HG03565 (cell line): ENCODE results near the gene PRSS57.
A peak's percentile ranks its signal among the peaks of the same experiment; 100 is the strongest.
"Not testable (repeated sequence)": the region's sequence is repeated elsewhere in the genome, so short reads cannot be mapped to it uniquely, and the experiment has no call there.

Experiments used
- ATAC-seq: cut with Tn5 transposase; IDR thresholded peaks from one replicate; pipeline ENCODE4 v1.9.1; 2021; ENCODE audit warnings: mild to moderate bottlenecking, moderate library complexity; ENCODE audit not compliant: unreplicated experiment

Gene PRSS57

DNA sequence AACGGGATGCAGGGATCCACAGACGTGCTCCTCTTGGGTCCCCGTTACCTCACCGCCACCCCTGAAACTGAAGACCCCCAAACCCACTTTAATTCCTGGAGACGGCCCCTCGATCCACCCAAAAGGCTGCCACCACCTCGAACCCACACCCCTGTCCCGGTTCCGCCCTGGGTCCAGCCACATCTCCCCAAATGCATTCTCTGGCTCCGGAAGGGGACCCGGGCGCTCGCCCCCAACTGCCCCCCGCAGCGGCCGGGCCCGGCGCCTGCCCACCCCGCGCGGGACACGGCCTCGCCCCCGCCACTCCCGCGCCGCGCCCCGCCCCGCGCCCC, 19.3 kb downstream of the PRSS57 start:
- ATAC-seq: no peak

DNA sequence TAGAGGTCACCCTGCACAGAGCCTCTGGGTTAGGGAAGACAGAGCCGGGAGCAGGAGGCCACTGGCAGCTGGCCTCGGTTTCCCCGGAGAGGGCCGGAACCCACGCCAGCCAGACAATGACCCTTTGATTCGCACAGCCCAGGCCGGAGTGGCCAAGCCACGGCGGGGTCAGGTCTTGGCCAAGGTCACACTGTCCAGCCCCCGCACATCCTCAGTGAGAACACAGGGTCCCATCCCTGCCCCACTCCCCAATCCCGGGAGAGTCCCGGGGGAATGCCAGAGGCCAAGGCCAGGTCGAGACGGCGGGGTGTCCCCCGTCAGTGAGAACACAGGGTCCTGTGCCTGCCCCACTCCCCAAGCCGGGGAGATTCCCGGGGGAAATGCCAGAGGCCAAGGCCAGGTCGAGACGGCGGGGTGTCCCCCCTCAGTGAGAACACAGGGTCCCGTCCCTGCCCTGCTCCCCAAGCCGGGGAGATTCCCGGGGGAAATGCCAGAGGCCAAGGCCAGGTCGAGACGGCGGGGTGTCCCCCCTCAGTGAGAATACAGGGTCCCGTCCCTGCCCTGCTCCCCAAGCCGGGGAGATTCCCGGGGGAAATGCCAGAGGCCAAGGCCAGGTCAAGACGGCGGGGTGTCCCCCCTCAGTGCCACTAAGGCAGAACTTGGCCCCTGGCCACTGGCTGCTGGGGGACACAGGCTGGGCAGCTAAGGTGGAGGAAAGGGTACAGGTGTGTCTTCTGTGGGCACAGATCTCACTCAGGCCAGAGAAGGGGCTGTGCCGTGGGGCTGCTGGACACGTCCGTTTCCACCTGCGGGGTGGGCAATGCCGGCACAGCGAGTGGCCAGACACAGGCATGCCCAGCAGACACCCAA, 20.7 kb downstream of the PRSS57 start:
- ATAC-seq: no peak

DNA sequence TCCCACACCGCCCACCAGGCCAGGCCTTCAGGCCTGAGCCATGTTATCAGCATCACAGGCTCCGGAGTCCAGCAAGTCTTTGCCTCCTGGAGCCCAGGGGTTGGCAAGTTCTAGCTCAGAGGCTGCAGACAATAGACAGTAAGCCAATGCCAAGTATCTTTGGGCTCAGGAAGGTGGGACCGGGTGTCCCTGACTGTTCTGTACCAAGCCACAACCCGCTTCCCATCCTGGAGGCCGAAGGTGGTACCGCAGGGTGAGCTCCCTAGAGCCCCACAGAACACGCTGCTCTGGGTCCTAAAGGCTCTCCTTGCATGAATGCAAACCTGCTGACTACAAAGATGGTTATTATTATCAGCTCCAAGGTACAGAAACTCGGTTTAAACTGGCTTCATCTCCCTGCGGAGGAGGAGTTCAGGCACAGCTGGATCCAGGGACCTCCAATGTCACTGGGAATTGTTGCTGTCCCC, 24.6 kb downstream of the PRSS57 start:
- ATAC-seq: no peak

DNA sequence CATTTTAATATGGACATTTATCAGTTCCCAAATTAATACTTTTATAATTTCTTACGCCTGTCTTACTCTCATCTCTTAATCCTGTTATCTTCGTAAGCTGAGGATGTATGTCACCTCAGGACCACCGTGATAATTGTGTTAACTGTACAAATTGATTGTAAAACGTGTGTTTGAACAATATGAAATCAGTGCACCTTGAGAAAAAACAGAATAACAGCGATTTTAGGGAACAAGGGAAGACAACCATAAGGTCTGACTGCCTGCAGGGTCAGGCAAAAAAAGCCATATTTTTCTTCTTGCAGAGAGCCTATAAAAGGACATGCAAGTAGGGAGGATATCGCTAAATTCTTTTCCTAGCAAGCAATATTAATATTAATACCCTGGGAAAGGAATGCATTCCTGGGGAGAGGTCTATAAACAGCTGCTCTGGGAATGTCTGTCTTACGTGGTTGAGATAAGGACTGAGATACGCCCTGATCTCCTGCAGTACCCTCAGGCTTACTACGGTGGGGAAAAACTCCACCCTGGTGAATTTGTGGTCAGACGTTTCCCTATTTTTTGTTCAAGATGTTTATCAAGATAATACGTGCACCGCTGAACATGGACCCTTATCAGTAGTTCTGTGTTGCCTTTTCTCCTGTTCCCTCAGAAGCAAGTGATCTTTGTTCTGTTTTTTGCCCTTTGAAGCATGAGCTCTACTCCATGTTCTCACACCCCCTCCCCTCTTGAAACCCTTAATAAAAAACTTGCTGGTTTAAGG, 26.4 kb downstream of the PRSS57 start:
- ATAC-seq: not testable (repeated sequence)

DNA sequence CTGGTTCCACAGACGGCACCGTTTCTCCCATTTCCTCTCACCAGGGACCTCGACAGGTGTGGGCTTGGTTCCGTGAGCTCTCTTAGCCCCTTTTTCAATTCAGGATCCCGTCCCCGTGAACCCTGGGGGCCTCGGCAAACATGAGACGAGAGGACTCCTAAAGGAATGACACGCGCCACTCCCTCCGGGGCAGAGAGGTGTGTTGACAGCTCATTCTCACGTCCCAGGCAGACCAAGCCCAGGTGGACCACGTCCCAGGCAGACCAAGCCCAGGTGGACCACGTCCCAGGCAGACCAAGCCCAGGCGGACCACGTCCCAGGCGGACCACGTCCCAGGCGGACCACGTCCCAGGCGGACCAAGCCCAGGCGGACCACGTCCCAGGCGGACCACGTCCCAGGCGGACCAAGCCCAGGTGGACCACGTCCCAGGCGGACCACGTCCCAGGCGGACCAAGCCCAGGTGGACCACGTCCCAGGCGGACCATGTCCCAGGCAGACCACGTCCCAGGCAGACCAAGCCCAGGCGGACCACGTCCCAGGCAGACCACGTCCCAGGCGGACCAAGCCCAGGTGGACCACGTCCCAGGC, 28.2 kb downstream of the PRSS57 start:
- not testable (repeated sequence) for ATAC-seq

DNA sequence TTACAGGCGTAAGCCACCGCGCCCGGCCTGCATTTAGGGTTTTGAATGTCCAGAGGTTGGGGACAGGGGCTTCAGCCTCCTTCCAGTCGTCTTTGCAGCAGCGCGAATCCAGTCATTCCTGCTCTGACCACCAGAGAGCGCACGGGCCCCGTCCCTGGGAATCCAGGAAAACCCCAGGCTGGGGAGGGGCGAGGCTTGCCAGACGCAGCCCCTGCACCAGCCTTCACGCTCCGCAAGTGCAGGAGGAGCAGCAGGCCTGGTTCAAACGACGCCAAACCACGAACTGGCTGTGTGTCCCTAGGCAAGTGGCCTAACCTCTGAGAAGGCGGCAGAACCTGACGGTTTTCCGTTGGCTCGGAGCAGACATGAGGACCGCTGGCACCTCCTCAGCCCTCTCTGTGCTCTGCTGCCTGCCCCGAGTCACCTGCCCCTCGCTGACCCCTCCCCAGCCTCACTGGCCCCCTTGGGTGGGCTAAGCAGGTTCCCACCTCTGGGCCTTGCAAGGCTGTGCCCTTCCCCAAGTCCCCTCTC, 30.3 kb downstream of the PRSS57 start:
- no peak for ATAC-seq

DNA sequence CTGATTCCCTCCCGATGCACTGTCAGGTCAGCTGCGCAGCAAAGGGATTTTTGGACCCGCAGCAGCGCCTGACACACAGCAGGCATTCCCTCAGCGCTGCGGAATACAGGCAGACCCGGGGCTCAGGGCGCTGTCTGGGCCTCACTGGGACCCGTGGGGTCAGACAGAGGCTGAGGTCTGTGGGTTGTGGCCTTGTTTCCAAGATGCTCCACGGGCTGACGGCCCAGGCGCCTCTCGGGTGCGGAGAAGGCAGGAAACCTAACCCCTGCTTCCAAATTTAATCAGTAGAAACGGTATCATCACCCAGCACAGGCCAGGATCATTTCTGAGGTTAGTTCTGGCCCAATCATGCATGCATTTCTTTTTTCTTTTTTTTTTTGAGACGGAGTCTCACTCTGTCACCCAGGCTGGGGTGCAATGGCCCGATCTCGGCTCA, 31.6 kb downstream of the PRSS57 start:
- no peak for ATAC-seq

DNA sequence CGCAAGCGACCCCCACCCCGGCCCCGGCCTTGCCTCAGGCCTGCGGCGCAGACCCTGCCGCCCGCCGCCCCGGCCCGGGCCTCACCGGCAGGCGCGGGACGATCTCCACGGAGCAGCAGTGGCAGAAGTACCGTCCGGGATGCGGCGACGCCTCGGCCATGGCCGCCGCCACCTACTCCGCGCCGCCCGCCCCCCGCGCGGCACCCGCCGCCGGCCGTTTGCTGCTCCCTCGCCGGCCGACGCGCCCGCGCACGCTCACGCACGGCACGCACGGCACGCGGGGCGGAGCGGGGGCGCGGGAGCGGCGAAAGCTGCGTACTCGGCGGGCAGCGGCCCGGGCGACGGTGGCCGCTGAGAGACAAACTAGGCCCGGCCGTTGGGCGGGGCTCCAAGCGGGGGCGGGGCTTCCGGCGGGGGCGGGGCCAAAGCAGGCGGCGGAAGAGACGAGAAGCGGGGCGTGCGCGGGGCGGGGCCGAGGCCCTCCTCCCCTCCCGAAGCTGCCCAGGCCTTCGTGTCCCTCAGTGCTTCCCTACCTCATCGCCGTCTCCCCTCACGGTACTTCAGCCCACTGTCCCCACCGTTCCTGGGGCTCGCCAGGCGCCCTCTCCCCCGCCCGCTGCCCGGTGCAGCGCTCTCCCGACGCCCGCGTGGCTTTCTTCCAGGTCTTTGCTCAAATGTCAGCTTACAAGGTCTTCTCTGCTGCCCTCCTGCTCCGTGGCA, 32.1 kb downstream of the PRSS57 start, which contains the start of gene RNF126:
RNF126 (minus strand) TSS at position 253 of the 720 bp plus-strand sequence; CDS start at position 160, 93 bp downstream.
- ATAC-seq: peak; percentile 36

DNA sequence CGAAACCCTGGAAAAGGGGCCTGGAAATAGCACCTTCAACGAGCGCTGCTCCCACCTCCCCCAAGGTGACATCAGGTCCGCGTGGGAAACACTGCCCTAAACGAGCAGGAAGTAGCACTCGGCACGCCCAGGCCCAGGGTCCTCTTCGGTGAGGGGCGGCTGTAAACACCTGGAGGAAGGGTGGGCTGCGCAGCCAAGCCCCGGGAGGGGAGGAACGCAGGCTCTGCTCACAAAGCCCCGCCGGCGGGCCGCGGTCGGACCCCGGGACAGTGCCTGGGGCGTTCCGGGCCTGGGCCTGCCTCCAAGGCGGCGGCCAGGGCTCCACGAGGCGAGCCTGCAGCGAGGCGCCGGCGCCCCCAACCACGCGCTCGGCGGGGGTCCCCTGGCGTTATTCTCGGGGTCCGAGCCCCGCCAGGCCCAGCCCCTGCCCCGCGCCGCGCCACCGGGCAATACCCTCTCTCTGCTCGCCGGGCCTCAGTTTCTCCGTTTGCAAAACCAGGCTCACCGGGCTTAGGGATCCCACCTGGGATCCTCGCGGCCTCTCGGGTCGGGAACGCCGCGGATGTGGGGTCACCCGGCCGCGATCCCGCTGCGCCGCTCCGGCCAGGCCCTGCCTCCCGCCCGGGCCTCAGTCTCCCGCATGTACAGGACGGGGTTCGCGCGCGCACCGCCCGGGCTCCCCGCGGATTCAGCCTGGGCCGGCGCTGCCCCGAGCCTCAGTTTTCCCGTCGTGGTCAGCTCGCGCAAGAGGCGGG, 32.9 kb downstream of the PRSS57 start:
- ATAC-seq: peak; percentile 11

DNA sequence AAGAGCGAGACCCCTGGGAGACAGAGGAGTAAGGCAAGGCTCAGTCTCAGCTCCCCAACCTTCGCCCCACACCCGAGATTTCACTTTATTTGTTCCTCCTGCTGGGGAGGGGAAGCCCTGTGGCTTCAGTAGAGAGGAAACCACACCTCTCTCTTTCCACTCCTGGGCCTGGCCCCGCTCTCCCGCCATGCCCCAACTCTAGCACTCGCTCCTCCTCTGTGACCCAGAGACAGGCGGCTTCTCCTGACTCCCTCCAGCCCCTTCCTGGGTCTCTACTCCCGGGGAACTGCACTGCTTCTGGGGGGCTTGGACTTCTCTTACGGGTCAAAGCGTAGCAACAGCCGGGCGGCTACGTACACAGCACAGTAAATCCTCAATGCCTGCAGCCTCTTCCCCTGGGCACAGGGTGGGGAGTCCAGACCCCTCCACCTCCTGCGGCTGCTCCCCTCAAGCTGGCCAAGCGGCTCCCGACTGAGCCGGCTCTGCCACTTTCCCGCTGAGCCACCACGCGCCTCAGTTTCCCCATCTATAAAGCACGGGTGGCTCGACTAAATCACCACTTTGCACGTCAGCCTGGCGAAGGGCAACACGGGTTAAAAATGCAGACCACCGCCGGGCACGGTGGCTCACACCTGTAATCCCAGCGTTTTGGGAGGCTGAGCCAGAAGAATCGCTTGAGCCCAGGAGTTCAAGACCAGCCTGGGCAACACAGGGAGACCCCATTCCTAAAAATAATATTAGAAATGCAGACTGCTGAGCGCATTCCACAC, 33.6 kb downstream of the PRSS57 start:
- ATAC-seq: no peak

DNA sequence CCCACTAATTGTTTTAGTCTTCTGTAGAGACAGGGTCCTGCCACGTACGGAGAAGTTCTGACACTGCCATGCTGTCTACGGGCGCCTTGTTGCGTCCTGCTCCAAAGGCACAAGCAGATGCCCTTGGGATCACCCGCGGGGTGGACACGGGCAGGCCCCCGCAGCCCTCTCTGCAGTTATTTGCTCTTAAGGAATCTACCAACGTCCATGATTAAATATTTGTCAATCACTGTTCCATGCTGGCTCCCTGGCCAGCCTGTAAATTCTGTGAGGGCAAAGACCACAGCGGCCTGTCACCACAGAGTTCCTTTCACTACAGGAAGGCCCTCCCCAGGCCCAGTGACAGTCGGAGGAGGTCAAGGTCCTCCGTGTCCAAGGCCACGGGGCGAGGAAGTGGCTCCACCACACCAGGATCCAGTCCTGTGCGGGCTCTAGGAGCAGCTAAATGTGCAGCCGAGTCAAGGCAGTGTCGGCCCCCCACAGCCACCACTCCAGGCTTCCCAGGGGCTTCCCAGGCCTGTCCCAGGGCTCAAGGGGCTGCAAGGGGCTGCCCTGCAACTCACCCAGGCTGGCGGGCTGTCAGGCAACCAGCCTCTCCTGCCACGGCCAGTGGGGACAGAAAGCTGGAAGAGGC, 34.3 kb downstream of the PRSS57 start:
- ATAC-seq: no peak

DNA sequence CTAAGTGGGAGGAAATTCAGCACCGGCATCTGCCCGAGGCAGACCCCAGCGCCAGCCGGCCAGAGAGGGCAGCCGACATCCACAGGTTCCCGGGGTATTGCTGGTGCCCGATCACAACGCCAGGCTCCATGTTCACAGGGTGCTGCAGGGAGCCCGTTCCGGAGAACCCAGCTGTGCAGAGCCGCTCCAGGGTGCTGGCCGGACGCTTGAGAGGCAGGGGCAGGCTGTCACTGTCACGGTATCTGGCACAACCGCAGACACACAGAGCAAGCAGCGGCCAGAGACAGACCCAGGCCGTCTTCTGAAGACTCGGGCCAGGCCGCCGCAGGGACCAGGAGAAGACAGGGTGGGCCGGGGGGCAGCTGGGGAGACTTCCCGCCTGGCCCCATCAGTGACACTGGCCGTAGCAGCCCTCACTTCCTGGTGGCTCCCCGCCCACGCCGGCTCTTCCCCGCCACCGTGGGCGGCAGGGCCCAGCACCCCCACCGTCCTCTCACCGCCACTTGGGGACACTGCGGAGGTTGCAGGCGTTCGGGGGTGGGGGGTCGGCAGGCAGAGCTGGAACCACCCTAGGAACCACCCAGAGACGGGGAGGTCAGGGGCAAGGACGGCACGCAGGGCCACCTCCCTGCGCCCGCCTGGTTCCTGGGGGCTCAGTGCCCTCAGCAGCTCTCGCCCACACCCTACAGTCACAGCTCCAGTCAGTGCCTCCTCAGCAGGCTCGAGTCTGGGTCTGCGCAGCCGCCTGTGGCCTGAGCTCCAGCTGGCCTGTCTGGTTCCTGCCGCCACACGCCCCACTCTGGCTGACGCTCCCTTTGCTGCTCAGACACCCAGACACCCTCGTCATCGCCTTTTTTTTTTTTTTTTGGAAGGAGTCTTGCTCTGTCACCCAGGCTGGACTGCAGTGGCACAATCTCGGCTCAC, 36.1 kb downstream of the PRSS57 start:
- ATAC-seq: no peak

DNA sequence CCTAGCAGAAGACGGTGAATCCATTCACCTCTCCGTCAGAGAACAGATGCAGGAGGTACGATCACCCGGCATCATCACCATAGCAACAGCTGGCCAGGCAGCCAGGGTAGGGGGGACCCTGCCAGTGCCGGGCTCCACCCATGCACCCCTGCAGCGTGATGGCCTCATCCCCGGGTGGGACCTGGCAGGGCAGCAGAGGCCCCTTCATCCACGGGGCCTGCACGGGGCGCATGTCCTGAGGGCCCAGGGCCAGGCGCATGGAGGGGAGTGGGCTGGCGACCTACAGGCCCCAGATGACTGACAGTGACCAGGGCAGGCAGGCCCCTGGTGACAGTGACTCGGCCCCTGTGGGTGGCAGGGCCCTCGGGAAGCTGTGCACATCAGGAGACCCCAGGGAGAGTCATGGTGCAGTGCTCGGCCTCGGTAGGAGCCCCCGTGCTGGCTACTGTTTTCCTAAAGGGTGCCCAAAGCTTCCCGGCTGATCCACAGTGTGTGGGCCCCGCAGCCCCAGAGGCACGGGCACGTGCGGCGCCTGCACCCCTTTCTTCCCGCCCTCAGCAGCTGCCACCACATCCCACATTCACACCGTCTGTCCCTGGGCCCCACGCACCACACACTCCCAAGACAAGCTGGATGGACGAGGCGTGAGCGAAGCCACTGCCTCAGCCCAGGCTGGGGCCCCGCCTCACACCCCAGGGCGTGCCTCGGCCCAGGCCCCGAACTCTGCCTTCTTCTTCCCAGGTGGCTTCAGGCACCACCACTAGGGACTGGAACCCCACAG, 37.0 kb downstream of the PRSS57 start:
- no peak for ATAC-seq

DNA sequence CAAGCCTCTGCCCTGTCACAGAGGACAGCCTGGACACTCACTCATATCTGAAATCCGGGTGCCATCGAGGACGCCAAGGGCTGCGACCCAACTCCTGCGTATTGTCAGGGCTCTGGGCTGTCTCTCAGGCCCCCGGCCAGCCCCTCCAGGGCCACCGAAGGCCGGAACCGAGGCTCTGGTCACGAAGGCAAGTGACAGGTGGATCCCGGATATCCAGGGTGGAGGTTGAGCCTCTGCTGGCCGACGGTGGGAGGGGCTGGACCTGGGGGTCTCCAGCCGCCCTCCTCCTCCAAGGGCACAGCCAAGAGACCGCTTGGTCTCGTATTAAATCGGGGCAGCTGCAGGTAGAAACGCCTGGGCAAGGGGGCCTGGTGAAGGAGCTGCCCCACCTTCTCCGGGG, 37.6 kb downstream of the PRSS57 start:
- no peak for ATAC-seq

DNA sequence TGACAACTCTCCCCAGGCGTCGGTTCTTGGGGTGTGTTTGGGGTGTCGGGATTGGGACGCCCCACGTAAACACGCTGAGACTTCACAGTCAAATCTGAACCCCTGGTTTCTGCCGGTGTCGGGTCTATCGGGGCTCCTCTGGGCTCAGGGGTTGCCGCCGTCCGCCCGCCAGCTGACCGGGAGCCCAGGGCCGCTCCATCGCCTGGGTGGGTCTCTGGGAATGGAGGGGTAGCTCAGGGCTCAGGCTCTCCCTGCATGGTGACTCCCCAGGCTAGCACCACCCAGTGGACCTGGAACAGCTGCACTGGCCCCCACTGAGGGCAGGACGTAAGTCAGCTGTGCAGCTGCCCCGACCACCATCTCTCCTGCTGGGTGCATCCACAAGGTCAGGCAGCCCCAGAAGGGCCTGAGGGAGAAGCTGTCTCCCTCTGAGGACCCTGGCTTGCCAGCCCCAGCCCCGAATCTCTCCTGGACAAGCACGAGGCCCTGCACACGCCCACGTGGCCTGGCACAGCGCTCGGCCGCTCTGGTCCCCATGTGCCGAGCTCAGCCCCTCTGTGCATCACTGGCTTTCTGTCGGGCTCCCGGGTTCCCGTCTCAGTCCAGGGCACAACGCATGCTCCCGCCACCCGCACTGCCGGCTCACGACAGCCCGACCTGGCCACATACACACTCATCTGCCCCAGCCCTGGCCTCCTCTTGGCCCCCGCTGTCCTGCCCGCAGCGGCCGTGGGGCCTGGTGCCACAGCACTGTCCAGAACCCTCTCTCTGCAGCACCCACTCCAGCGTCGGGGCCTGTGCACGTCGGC, 38.3 kb downstream of the PRSS57 start:
- ATAC-seq: no peak

DNA sequence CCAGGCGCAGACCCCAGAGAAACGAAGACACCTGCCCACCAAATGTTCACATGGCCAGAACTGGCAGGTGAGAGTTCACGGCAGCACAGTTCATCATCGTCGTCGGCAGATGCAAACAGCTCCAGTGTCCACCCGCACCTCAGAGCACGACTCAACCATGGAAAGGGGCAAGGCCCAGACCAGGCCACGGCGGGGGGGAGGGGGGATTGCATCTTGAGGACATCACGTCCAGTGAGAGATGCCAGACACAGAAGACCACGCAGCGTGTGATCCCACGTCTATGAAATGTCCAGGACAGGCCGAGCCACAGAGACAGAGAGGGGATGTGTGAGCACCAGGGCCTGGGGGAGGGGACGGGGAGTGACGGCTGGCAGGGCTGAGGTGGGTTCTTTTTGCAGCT, 39.6 kb downstream of the PRSS57 start:
- ATAC-seq: no peak
